ENCODE results near the gene ISG15.

Gene ISG15

DNA sequence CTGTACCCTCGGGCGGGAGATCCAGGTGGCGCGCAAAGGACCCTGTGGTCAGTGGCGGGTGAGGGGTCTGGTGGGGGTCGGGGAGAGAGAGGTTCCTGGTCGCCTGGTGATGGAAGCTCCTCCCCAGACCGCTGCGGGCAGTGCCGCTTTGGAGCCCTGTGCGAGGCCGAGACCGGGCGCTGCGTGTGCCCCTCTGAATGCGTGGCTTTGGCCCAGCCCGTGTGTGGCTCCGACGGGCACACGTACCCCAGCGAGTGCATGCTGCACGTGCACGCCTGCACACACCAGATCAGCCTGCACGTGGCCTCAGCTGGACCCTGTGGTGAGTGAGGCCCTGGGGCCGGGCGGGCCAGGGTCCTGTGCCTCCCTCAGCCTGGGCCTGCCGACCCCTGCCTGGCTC is 30.1 kb downstream of the ISG15 start:
- no peak for DNase-seq (ENCODE audit: extremely low spot score)
- ChIA-PET POLR2A (no interaction called here), CTCF (no interaction called here)
- TF ChIP-seq FOXK2 (IDR thresholded peaks at IDR 0.05), result no peak
- TF ChIP-seq ELF4 (IDR thresholded peaks at IDR 0.05), result no peak
- TF ChIP-seq L3MBTL2 (conservative IDR thresholded peaks at IDR 0.05), result no peak
- no peak for TF ChIP-seq HDGF (IDR thresholded peaks at IDR 0.05; ENCODE audit: borderline replicate concordance)
- TF ChIP-seq ARNT (IDR thresholded peaks at IDR 0.05), result no peak
- no peak for TF ChIP-seq ZNF384 (IDR thresholded peaks at IDR 0.05)
- TF ChIP-seq FOXA1 (IDR thresholded peaks at IDR 0.05), result no peak
- TF ChIP-seq CTBP1 (IDR thresholded peaks at IDR 0.05; ENCODE audit: borderline replicate concordance), result no peak
- TF ChIP-seq PKNOX1 (IDR thresholded peaks at IDR 0.05), result no peak
- no peak for TF ChIP-seq FOXM1 (IDR thresholded peaks at IDR 0.05; ENCODE audit: borderline replicate concordance)
- TF ChIP-seq SP1 (IDR thresholded peaks at IDR 0.05), result no peak
- no peak for TF ChIP-seq SUZ12 (IDR thresholded peaks at IDR 0.05)
- no peak for TF ChIP-seq LEF1 (IDR thresholded peaks at IDR 0.05; ENCODE audit: borderline replicate concordance)
- TF ChIP-seq BHLHE40 (IDR thresholded peaks at IDR 0.05; ENCODE audit: borderline replicate concordance), result no peak
- TF ChIP-seq NFRKB (IDR thresholded peaks at IDR 0.05), result no peak
- TF ChIP-seq TARDBP (IDR thresholded peaks at IDR 0.05), result no peak

DNA sequence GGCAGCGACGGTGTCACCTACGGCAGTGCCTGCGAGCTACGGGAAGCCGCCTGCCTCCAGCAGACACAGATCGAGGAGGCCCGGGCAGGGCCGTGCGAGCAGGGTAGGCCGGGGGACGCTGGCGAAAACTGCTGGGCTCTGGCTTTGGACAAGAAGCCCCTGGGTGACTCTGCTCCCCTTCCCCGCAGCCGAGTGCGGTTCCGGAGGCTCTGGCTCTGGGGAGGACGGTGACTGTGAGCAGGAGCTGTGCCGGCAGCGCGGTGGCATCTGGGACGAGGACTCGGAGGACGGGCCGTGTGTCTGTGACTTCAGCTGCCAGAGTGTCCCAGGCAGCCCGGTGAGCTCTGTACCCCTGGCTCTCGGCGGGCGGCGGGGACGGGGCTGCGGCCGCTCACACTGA is 30.6 kb downstream of the ISG15 start:
- DNase-seq (ENCODE audit: extremely low spot score), result no peak
- POLR2A ChIA-PET, result no interaction called here
- CTCF ChIA-PET, result no interaction called here
- no peak for TF ChIP-seq NFRKB (IDR thresholded peaks at IDR 0.05)
- no peak for TF ChIP-seq FOXA1 (IDR thresholded peaks at IDR 0.05)
- TF ChIP-seq SP1 (IDR thresholded peaks at IDR 0.05), result no peak
- no peak for TF ChIP-seq FOXM1 (IDR thresholded peaks at IDR 0.05; ENCODE audit: borderline replicate concordance)
- TF ChIP-seq BHLHE40 (IDR thresholded peaks at IDR 0.05; ENCODE audit: borderline replicate concordance), result no peak

DNA sequence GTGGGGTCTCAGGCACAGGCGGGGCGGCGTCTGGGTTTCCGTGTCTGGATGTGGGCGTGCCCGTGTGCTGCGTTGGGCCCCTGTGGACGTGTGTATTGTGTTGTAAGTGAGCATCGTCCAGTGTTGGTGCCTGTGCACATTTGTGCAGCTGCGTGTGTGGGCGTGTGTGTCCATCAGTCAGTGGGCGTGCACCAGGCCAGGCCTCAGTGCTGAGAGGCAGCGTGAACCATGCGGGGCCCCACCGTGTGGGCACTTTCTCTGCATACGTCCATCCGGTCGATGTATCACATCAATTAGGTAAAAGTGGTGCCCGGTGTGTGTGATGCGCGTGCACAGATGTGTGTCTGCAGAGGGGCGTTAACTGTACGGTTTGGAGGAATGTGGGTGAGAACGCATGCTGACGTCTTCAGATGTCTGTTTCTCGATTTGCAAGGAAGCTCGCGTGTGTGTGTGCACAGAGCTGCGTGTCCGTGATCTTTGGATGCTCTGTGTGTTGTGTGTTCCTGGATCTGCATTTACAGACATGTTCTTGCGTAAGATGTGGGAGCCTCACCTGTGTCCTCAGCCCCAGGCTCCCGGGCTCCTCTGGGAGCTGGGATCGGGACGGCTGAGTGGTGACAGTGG is 31.3 kb downstream of the ISG15 start:
- ChIA-PET POLR2A (no interaction called here), CTCF (no interaction called here)
- TF ChIP-seq FOXA1 (IDR thresholded peaks at IDR 0.05), result no peak
- TF ChIP-seq BHLHE40 (IDR thresholded peaks at IDR 0.05; ENCODE audit: borderline replicate concordance), result no peak
- TF ChIP-seq FOXK2 (IDR thresholded peaks at IDR 0.05), result no peak
- TF ChIP-seq NFRKB (IDR thresholded peaks at IDR 0.05), result no peak
- TF ChIP-seq CTBP1 (IDR thresholded peaks at IDR 0.05; ENCODE audit: borderline replicate concordance), result no peak
- TF ChIP-seq PKNOX1 (IDR thresholded peaks at IDR 0.05), result no peak
- TF ChIP-seq ZNF384 (IDR thresholded peaks at IDR 0.05), result no peak
- no peak for TF ChIP-seq TARDBP (IDR thresholded peaks at IDR 0.05)
- no peak for TF ChIP-seq L3MBTL2 (conservative IDR thresholded peaks at IDR 0.05)
- no peak for TF ChIP-seq HDGF (IDR thresholded peaks at IDR 0.05; ENCODE audit: borderline replicate concordance)
- TF ChIP-seq FOXM1 (IDR thresholded peaks at IDR 0.05; ENCODE audit: borderline replicate concordance), result no peak
- no peak for TF ChIP-seq ELF4 (IDR thresholded peaks at IDR 0.05)
- no peak for TF ChIP-seq SP1 (IDR thresholded peaks at IDR 0.05)
- TF ChIP-seq ARNT (IDR thresholded peaks at IDR 0.05), result no peak
- no peak for TF ChIP-seq SUZ12 (IDR thresholded peaks at IDR 0.05)
- no peak for TF ChIP-seq LEF1 (IDR thresholded peaks at IDR 0.05; ENCODE audit: borderline replicate concordance)
- no peak for DNase-seq (ENCODE audit: extremely low spot score)

DNA sequence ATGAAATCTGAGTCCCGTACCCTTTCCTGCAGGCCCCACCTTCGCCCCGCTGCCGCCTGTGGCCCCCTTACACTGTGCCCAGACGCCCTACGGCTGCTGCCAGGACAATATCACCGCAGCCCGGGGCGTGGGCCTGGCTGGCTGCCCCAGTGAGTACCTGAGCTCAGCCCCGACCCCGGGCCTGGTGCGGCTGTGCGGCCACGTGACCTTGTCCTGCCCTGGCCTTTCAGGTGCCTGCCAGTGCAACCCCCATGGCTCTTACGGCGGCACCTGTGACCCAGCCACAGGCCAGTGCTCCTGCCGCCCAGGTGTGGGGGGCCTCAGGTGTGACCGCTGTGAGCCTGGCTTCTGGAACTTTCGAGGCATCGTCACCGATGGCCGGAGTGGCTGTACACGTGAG is 31.8 kb downstream of the ISG15 start:
- no peak for TF ChIP-seq FOXA1 (IDR thresholded peaks at IDR 0.05)
- TF ChIP-seq ZNF384 (IDR thresholded peaks at IDR 0.05), result no peak
- no peak for TF ChIP-seq TARDBP (IDR thresholded peaks at IDR 0.05)
- no peak for TF ChIP-seq BHLHE40 (IDR thresholded peaks at IDR 0.05; ENCODE audit: borderline replicate concordance)
- no peak for TF ChIP-seq PKNOX1 (IDR thresholded peaks at IDR 0.05)
- TF ChIP-seq FOXM1 (IDR thresholded peaks at IDR 0.05; ENCODE audit: borderline replicate concordance), result no peak
- CTCF ChIA-PET, result no interaction called here
- DNase-seq (ENCODE audit: extremely low spot score), result no peak
- POLR2A ChIA-PET, result no interaction called here

GRCh38 chr1:1046243-1046642 is 32.9 kb downstream of the ISG15 start:
- no peak for DNase-seq (ENCODE audit: extremely low spot score)
- ChIA-PET CTCF (no interaction called here), POLR2A (no interaction called here)
- no peak for TF ChIP-seq BHLHE40 (IDR thresholded peaks at IDR 0.05; ENCODE audit: borderline replicate concordance)
- no peak for TF ChIP-seq L3MBTL2 (conservative IDR thresholded peaks at IDR 0.05)
- TF ChIP-seq NFRKB (IDR thresholded peaks at IDR 0.05), result no peak
- TF ChIP-seq ARNT (IDR thresholded peaks at IDR 0.05), result no peak
- TF ChIP-seq FOXK2 (IDR thresholded peaks at IDR 0.05), result no peak
- no peak for TF ChIP-seq SP1 (IDR thresholded peaks at IDR 0.05)
- no peak for TF ChIP-seq HDGF (IDR thresholded peaks at IDR 0.05; ENCODE audit: borderline replicate concordance)
- no peak for TF ChIP-seq ELF4 (IDR thresholded peaks at IDR 0.05)
- no peak for TF ChIP-seq LEF1 (IDR thresholded peaks at IDR 0.05; ENCODE audit: borderline replicate concordance)

- TF ChIP-seq CTBP1 (IDR thresholded peaks at IDR 0.05; ENCODE audit: borderline replicate concordance) (no peak), ZNF384 (IDR thresholded peaks at IDR 0.05) (no peak), PKNOX1 (IDR thresholded peaks at IDR 0.05) (no peak), L3MBTL2 (conservative IDR thresholded peaks at IDR 0.05) (no peak)
- CTCF ChIA-PET, result no interaction called here
- no peak for DNase-seq (ENCODE audit: extremely low spot score)
- POLR2A ChIA-PET, result no interaction called here
Measured at GRCh38 chr1:1046767-1047166, 33.5 kb downstream of the ISG15 start.

Data from HEK293T (cell line).